OCI-LY1 (cell line): ENCODE data around the gene SHC1.

Source experiments
- H2AFZ ChIP-seq: fragments of 200-600 bp; sonication (generic), shearing (Covaris generic); 2 replicates; pipeline ENCODE4 v1.6.0; 2014; ENCODE audit warnings: antibody characterized with exemption, mild to moderate bottlenecking, low read length
- H3F3A ChIP-seq: fragments of 200-600 bp; sonication (generic), shearing (Covaris generic); 2 replicates; pipeline ENCODE4 v1.6.0; 2014; ENCODE audit warnings: mild to moderate bottlenecking, antibody characterized with exemption, low read length, moderate library complexity; ENCODE audit not compliant: insufficient read depth
- H3K27ac ChIP-seq: fragments of 200-600 bp; sonication (generic); 2 replicates; pipeline ENCODE4 v1.5.1; 2014; ENCODE audit warnings: low read length, mixed run types, mild to moderate bottlenecking, low read depth; ENCODE audit not compliant: poor library complexity, severe bottlenecking
- H3K27me3 ChIP-seq: fragments of 200-600 bp; sonication (generic); 2 replicates; pipeline ENCODE4 v1.6.0; 2014; ENCODE audit warnings: antibody characterized with exemption, mild to moderate bottlenecking, low read length, moderate library complexity; ENCODE audit not compliant: insufficient read depth
- H3K36me3 ChIP-seq: fragments of 200-600 bp; sonication (generic); 2 replicates; pipeline ENCODE4 v1.6.1; 2014; ENCODE audit warnings: mild to moderate bottlenecking, antibody characterized with exemption, low read length, moderate library complexity, mixed read lengths; ENCODE audit not compliant: insufficient read depth
- H3K4me1 ChIP-seq: fragments of 200-600 bp; sonication (generic); 2 replicates; pipeline ENCODE4 v1.5.1; 2014; ENCODE audit warnings: mild to moderate bottlenecking, low read length, moderate library complexity; ENCODE audit not compliant: insufficient read depth, severe bottlenecking
- H3K4me2 ChIP-seq: fragments of 200-600 bp; sonication (generic), shearing (Covaris generic); 2 replicates; pipeline ENCODE4 v1.6.1; 2014; ENCODE audit warnings: low read length
- H3K4me3 ChIP-seq: fragments of 200-600 bp; sonication (generic); 2 replicates; pipeline ENCODE4 v1.5.1; 2014; ENCODE audit warnings: low read length, low read depth, mild to moderate bottlenecking, mixed read lengths; ENCODE audit not compliant: poor library complexity, severe bottlenecking
- H3K79me2 ChIP-seq: fragments of 200-600 bp; shearing (Covaris generic); 2 replicates; pipeline ENCODE4 v1.6.1; 2016; ENCODE audit warnings: mixed run types, low read length, mixed read lengths; ENCODE audit not compliant: insufficient read depth
- H3K9ac ChIP-seq: fragments of 200-600 bp; sonication (generic), shearing (Covaris generic); 2 replicates; pipeline ENCODE4 v1.6.1; 2014; ENCODE audit warnings: mild to moderate bottlenecking, low read length, mixed read lengths
- H3K9me2 ChIP-seq: fragments of 200-600 bp; sonication (generic), shearing (Covaris generic); 2 replicates; pipeline ENCODE4 v1.6.1; 2014; ENCODE audit warnings: low read depth, mild to moderate bottlenecking, low read length, mixed read lengths
- H3K9me3 ChIP-seq: fragments of 200-600 bp; shearing (Covaris generic); 2 replicates; pipeline ENCODE4 v1.6.1; 2014; ENCODE audit warnings: low read length, mixed read lengths
- H4K20me1 ChIP-seq: fragments of 200-600 bp; sonication (generic), shearing (Covaris generic); 2 replicates; pipeline ENCODE4 v1.6.0; 2016; ENCODE audit warnings: mild to moderate bottlenecking, low read length; ENCODE audit not compliant: insufficient read depth
- EZH2 ChIP-seq: fragments of 200-600 bp; sonication (generic), shearing (Covaris generic); IDR thresholded peaks from 2 replicates; pipeline ENCODE4 v1.8.0; 2017; ENCODE audit warnings: borderline replicate concordance, mixed run types, mild to moderate bottlenecking, antibody characterized with exemption, low read length, moderate library complexity, mixed read lengths
- TF ChIP-seq, protein P1 (sequence below): fragments of 200-600 bp; sonication (generic), shearing (Covaris generic); IDR thresholded peaks from 2 replicates; pipeline ENCODE4 v1.5.1; 2017; ENCODE audit warnings: mild to moderate bottlenecking, antibody characterized with exemption, low read length, moderate library complexity, mixed read lengths

SHC1 gene

DNA sequence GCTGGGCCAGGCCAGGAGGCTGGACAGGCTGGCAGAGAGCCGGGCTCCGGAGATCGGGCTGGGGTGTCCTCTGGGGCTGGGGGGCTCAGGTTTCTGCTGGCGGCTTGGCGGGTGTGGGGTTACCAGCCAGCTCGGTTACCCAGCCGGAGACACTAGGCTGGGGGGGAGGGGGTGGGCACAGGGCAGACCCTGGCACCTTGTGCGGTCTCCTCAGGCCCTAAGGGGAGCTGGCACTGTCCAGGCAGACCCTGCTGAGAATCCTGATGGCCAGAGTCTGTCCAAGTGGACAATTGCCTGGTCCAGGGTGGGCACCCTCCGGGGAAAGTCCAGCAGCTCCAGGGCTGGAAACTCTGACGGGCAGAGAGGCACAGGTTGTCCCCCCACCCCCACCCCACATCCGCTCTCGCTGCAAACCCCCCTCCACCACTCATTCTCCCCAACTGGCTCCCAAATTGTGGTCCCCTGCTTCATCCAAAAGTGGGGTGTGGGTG lies 38.7 kb upstream of the SHC1 start:
- no peak overlapping the region for H2AFZ ChIP-seq
- no peak overlapping the region for H3K27ac ChIP-seq
- H4K20me1 ChIP-seq, result no peaks in the 10 kb centered on the region
- TF ChIP-seq, protein P1, sequence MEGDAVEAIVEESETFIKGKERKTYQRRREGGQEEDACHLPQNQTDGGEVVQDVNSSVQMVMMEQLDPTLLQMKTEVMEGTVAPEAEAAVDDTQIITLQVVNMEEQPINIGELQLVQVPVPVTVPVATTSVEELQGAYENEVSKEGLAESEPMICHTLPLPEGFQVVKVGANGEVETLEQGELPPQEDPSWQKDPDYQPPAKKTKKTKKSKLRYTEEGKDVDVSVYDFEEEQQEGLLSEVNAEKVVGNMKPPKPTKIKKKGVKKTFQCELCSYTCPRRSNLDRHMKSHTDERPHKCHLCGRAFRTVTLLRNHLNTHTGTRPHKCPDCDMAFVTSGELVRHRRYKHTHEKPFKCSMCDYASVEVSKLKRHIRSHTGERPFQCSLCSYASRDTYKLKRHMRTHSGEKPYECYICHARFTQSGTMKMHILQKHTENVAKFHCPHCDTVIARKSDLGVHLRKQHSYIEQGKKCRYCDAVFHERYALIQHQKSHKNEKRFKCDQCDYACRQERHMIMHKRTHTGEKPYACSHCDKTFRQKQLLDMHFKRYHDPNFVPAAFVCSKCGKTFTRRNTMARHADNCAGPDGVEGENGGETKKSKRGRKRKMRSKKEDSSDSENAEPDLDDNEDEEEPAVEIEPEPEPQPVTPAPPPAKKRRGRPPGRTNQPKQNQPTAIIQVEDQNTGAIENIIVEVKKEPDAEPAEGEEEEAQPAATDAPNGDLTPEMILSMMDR, result no peak
- TF ChIP-seq EZH2, result no peak
- H3K36me3 ChIP-seq, result no peaks in the 10 kb centered on the region
- peaks cover 4% of the 10 kb centered on the region; the same call in 1 of the 2 replicates for H3F3A ChIP-seq
- H3K4me1 ChIP-seq, result peaks cover 23% of the 10 kb centered on the region
- no peaks in the 10 kb centered on the region for H3K9me3 ChIP-seq
- no peak overlapping the region for H3K4me3 ChIP-seq
- H3K9ac ChIP-seq, result no peak overlapping the region
- H3K79me2 ChIP-seq, result no peaks in the 10 kb centered on the region
- H3K9me2 ChIP-seq, result no peaks in the 10 kb centered on the region
- no peaks in the 10 kb centered on the region for H3K27me3 ChIP-seq
- H3K4me2 ChIP-seq, result no peak overlapping the region

DNA sequence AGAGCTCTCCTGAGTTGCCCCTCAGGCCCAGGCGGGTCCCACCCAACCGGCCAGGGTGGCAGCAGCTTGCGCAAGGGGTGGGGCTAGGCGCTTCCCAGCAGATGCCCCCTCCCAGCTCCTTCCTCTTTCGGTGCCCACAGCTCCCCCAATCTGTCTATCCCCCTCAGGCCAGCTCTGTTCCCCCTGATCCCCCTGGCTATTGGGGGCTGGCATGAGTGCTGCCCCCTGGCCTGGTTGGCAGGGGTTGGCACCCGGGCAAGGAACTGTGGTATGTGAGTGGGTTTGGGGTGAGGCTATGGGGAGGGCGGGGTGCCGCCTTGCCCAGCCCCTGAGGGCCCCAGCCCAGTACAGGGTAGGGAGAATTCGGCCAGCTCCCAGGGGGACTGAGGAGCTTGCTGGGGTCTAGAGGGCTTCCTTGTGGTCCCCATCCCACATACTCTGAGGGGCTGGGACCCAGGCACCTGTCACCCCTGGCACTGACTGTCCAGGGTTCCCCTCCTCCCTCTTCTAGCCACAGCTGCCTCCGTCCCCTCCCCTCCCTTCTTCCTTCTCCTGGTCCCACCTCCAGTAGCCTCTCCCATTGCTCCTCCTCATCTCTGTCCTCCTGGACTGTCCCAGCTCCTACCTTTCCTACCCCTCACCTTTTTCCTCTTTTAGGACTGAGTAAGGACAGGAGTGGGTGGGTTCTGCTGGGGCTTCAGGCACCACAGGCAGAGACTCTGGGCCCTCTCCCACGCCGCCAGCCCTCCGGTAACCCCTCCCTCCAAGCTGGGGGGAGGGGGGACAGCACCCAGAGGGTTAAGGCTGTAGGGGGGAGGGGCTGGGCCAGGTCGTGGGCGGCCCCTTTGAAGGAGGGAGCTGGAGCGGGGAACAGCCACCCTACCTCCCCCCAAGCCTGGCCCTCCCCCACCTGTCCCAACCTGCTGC lies 37.7 kb upstream of the SHC1 start:
- Histone ChIP-seq H3K4me2 (no peak overlapping the region), H3K27me3 (no peaks in the 10 kb centered on the region), H3K4me3 (no peak overlapping the region), H2AFZ (no peak overlapping the region), H3K36me3 (no peaks in the 10 kb centered on the region), H4K20me1 (no peaks in the 10 kb centered on the region), H3K79me2 (no peaks in the 10 kb centered on the region), H3K9me3 (no peaks in the 10 kb centered on the region), H3K9ac (no peak overlapping the region), H3K27ac (no peak overlapping the region), H3K4me1 (peaks cover 32% of the 10 kb centered on the region), H3F3A (peaks cover 4% of the 10 kb centered on the region; the same call in 1 of the 2 replicates), H3K9me2 (no peaks in the 10 kb centered on the region)
- no peak for TF ChIP-seq EZH2
- TF ChIP-seq, protein P1, result no peak

DNA sequence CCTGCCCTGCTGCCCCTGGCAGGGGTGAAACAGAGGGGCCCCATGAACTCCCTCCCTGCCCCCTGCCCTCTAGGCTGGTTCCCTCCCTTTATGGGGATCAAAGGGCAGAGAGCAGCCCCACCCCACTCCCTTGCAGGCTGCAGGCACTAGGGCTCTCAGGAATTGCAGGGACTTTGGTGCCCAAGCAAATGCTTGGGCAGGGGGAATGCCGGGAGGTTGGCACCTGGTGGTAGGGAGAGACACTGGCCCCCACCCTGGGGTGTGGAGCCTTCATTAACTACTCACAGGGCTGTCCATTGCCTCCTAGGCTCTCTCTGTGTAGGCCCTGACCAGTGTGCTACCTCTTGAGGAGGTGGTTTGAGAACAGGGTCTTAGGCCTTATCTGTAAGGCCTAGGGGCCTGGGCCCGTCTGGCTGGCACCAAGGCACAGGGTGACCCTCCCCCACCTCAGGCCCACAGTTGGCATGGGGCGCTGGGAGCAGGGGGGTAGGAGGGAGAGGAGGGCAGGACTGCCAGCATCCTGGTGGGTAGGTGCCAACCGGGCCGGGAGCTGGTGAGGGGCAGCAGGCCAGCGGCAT lies 36.8 kb upstream of the SHC1 start:
- no peak overlapping the region for H3K4me2 ChIP-seq
- H2AFZ ChIP-seq, result no peak overlapping the region
- peaks cover 4% of the 10 kb centered on the region; the same call in 1 of the 2 replicates for H3F3A ChIP-seq
- H3K9ac ChIP-seq, result no peak overlapping the region
- H3K27me3 ChIP-seq, result no peaks in the 10 kb centered on the region
- H3K4me1 ChIP-seq, result peaks cover 32% of the 10 kb centered on the region
- no peak overlapping the region for H3K27ac ChIP-seq
- no peaks in the 10 kb centered on the region for H3K79me2 ChIP-seq
- TF ChIP-seq EZH2, result no peak
- TF ChIP-seq, protein P1, result no peak
- no peaks in the 10 kb centered on the region for H3K36me3 ChIP-seq
- H3K9me2 ChIP-seq, result no peaks in the 10 kb centered on the region
- H4K20me1 ChIP-seq, result no peaks in the 10 kb centered on the region
- H3K4me3 ChIP-seq, result no peak overlapping the region
- H3K9me3 ChIP-seq, result no peaks in the 10 kb centered on the region
